ENCODE measurements around the gene NUP93.

GRCh38 chr16:56736476-56736875, 6.5 kb downstream of the NUP93 start:
- TF ChIP-seq SIN3A (IDR thresholded peaks at IDR 0.05; ENCODE audit: borderline replicate concordance, insufficient read depth, low read length), result no peak
- no peak for TF ChIP-seq FOXP2 (optimal IDR thresholded peaks at IDR 0.05; ENCODE audit: borderline replicate concordance, extremely low read depth, extremely low read length, insufficient read depth)
- no peak for TF ChIP-seq TAF1 (IDR thresholded peaks at IDR 0.05; ENCODE audit: borderline replicate concordance, insufficient read depth, low read length)
- TF ChIP-seq POLR2AphosphoS5 (IDR thresholded peaks at IDR 0.05; ENCODE audit: low read depth, low read length), result no peak

Data from PFSK-1 (cell line).